Fibroblast of peridontal ligament (primary cell): ENCODE measurements around the gene FARS2.
A peak's percentile ranks its signal among the peaks of the same experiment; 100 is the strongest.

Source experiments
- DNase-seq: peaks from one replicate; pipeline ENCODE4 v3.0.0-alpha.2; 2010; ENCODE audit errors: extremely low read depth

Gene FARS2

DNA sequence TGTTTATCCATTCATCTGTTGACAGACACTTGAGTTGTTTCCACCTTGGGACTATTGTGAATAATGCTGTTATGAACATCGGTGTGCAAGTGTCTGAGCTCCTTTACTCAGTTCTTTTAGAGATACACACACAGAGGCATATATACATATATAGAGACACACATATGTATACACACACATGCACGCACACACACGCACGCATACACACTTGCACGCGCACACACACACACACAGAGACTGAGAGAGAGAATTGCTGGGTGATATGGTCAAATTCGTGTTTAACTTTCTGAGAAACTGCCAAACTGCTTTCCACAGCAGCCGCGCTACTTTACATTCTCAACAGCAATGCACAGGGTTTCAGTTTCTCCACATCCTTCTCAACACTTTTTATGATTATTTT lies 273.3 kb downstream of the FARS2 start:
- no peak for DNase-seq

DNA sequence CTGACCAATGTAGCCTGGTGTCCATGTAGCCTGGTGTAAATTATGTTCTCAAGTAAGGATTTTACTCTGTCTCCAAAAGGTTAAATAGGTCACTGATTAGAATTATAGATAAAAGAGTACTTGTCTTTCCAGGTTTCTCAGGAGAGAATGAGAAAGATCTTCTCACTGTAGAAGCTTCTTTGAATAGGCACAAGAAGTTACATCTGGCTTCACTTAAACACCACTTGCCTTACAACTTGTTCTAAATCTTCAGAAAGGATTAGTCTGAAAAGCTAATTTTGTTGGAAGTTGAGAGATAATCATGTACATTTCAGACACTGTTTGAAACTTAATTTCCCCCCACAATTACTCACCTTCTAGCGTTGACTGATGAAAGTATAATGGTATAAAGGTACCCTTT lies 275.3 kb downstream of the FARS2 start:
- peak; percentile 49 for DNase-seq

DNA sequence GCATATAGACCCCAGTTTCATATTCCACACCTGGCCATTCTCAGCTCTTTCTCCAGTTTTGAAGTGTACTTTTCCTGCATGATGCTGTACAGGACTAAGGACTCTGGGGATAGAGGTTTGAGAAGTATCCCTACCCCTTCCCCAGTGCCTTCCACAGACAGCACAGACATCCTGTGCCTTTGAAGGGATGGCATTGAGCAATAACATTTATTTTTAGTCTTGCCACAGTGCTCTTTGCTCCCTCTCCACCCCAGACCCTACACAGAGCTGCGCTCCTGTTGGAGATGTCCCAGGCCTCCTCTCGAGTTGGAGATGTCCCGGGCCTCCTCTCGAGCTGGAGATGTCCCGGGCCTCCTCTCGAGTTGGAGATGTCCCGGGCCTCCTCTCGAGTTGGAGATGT lies 275.8 kb downstream of the FARS2 start:
- DNase-seq = no peak

DNA sequence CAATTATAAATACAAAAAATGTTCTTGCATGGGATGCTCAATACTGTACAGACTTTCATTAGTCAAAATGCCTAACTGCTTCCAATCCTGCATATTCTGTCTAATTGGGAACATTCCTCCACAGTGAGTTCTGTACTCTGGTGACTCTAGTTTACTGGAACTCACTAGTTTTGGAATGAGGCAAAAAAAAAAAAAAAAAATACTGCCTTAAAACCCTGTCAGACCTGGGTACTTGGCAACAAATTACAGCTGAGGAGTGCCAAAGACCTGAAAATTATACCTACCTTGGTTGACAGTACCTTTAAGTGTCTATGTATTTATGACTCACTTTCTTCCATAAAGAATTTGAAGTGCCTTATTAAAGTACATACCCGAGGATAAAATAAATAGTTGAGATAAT lies 276.7 kb downstream of the FARS2 start:
- peak; percentile 88 for DNase-seq

GRCh38 chr6:5540370-5540769 lies 279.1 kb downstream of the FARS2 start:
- peak; percentile 32 for DNase-seq

- DNase-seq = no peak
Measured at GRCh38 chr6:5541025-5541424, 279.7 kb downstream of the FARS2 start.

GRCh38 chr6:5541751-5542432 lies 280.6 kb downstream of the FARS2 start:
- no peak for DNase-seq

DNA sequence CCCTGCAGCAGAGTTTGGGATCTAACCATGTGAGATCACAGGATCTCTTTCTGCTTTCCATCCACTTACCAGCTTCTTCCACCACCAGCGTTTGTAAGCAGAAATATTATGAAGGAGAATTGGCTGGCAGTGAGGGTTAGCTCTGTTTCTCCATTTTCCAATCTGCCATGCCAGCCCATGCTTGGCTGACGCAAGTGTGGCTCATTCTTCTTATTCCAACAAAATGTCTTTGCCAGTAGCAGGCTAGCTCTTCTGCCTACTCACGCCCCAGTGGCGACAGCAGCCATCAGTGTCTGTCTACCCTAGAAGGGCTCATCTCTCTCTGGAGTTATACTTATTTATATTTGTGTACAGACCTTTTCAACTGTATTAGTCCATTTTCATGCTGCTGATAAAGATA lies 286.2 kb downstream of the FARS2 start:
- DNase-seq = no peak

DNA sequence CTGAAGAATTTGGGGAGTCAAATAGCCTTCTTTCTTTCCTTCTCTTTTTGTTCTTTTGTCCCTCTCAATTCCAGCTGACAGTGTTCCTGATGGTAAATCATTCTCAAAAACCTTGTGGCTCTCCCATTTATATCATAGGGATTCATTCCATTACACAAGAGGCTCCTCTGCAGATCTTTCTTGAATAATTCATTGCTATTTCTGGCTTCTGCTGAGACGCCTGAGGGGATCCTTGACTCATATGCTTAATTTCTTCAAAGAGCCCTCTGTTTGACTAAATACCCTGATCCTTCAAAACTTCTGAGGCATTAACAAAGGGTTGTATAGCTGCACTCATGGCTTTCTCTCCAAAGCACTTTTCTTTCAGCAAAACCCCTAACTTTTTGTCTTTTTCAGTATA lies 289.3 kb downstream of the FARS2 start:
- no peak for DNase-seq

DNA sequence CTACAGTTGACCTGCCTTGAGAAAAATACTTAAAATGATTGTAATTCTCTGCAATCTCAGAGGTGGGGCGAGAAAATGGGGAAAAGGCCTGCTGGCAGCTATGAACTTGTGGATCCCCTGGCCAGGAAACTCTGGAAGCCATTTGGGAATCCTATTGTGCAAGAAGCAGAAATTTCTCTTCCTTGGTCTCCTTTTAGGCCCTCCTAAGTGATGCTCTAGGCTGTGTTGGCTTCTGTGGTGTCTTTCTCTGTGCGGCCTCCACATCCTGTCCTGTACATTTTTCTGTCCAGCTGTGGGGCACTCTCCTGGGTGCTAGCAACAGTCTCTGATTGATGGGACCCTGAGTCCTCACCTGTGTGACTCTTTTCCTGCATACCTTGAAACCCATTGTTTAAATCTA lies 290.9 kb downstream of the FARS2 start:
- DNase-seq = peak; percentile 31

- DNase-seq = no peak
Measured at GRCh38 chr6:5553767-5554166, 292.5 kb downstream of the FARS2 start.

DNA sequence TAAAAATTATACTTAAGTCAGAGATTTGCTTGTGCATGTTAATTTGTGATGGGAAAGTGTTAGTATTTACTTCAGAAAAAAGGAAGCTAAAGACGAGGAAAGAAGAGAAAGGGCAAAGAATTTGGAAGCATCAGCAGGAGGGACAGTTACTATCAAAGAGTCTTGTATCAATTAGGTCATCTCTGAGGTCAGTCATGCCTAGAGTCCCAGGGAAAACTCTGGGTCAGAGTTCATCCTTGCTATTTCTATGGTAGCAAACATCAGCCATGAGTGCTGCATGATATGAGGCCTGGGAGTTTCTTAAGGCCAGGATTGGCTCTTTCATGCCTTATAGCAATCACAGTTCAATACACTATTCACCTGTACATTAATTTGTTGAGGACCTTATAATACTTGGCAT lies 292.9 kb downstream of the FARS2 start:
- no peak for DNase-seq

GRCh38 chr6:5556011-5556410 lies 294.7 kb downstream of the FARS2 start:
- no peak for DNase-seq

- no peak for DNase-seq
Measured at GRCh38 chr6:5557506-5557905, 296.2 kb downstream of the FARS2 start.

DNA sequence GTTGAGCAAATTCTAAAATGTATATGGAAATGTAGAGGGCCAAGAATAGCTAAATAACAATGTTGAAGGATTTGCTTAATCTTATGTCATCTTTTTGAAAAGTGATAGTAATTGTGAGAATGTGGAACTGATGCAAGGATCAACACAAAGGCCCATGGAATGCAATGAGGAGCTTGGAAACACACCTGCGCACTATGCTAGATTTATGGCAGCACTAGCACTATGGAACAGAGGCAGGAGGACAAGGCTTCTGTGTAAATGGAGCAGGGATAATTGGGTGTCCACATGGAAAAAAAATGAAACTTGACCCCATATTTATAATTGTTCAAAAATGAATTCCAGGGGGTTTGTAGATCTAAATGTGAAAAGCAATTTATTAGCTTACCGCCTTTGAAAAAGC lies 298.3 kb downstream of the FARS2 start:
- no peak for DNase-seq

DNA sequence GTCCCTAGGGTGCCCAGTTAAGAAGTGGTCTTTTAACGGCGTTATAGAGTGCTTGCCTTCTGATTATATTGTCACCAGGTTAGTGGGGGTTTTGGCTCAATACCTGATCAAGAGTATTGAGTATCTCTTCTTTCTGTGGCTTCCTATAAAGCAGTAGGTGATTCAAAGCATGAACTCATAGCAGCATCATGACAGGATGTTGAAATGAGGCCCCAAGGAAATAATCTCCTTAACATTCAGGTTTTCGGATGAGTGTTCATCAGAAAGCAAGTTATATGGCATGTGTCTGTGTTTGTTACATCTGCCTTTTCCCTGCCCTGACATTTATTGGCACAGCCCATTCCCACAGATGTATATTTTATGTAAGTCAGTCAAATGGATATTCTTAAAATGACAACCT lies 301.0 kb downstream of the FARS2 start:
- no peak for DNase-seq

- DNase-seq = no peak
Measured at GRCh38 chr6:5563086-5563485, 301.8 kb downstream of the FARS2 start.

DNA sequence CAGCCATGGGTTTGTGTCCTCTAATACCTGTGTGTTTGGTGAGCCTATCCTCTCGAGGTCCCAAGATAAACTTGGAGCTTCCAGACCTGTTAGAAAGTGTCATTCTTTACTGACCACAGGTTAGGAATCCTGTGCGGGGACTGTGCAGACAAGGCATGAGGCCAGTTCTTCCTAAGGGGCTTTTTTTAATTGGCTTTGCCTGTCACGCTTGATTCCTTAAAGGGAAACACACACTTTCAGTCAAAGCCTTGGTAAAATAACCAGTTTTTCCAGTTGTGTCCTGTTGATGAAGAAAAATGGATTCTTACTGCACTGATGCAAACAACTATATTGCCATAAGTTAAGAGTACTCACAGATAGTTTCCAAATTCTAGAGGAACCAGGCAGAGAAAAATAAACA lies 303.4 kb downstream of the FARS2 start:
- peak; percentile 24 for DNase-seq

DNA sequence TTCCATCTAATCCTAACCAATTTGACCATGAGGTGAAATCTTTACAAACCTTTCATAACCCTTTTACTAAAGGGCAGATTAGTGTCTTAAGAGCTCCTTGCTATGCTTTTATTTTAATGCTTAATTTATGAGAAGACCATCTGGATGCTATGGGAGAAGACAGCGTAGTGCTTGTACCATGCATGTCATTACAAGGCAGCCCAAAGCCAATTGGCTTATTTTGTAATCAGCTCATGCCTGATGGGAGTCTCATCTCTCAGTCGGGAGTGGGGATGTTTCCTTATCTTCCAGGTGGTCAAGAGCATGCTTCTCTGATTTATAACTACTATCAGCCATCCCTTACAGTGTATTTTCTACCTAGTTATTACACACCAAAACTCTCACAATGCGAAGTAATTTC lies 304.7 kb downstream of the FARS2 start:
- DNase-seq = no peak

GRCh38 chr6:5566718-5567117 lies 305.4 kb downstream of the FARS2 start:
- DNase-seq = no peak

- no peak for DNase-seq
Measured at GRCh38 chr6:5567352-5567751, 306.0 kb downstream of the FARS2 start.

- DNase-seq = no peak
Measured at GRCh38 chr6:5567890-5568289, 306.6 kb downstream of the FARS2 start.

DNA sequence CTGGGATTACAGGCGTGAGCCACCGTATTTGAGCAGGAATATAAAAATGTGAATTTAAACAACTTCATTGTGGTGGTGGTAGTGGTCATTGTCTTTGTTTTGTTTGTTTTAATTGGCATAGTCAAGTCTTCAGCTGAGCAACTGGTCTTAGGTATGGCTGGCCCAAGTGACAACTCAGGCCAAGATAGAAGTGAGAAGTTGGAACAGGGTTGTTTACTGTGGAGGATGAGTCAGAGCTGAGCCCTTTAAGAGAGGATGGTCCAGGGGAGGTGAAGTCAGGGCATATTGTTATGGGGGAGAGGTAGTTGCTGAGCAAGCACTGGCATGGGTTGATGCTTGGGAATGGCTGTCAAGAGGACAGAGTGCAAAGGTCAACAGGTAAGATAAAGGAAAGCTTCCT lies 308.2 kb downstream of the FARS2 start:
- DNase-seq = peak; percentile 11

DNA sequence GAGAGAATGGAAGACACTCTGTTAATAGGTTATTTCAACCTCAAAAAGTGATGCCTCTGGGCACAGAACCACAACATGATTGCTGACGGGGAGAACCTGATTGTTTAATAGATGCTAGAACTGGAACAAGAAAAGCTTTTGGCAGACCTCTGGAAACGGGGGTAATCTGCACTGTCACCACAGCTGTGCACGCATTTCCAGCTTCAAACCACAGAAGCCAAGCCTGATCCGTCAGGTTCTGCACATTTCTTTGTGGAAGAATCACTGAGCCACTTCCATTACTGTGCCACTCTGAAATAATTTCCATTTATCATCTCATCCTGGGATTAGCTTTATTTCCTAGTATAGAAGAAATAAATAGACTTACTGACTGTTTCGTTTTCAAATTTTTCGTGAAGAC lies 309.3 kb downstream of the FARS2 start:
- no peak for DNase-seq
